ENCODE data around the gene GRIN1. TPM values are rescaled to one million over a fixed set of nuclear protein-coding genes. Genes with fewer than 3 reads are reported as not detected.
A peak's percentile ranks its signal among the peaks of the same experiment; 100 is the strongest.

GRIN1 gene
- total RNA-seq, 1 donor from 2014 or later = not detected

GRCh38 chr9:137199411-137200121 lies 60.6 kb downstream of the GRIN1 start:
- Histone ChIP-seq H3K4me3 (peak overlapping the region; percentile 83), H3K4me1 (peaks cover 91% of the 10 kb centered on the region), H3K36me3 (no peaks in the 10 kb centered on the region), H3K27me3 (ENCODE audit: low read depth) (no peaks in the 10 kb centered on the region), H3K9me3 (replicated peaks) (no peaks in the 10 kb centered on the region), H3K27ac (replicated peaks) (peak overlapping the region; percentile 92)
- intact Hi-C loops (cut with micrococcal nuclease) = no loop called here
- no peak for TF ChIP-seq CTCF (IDR thresholded peaks at IDR 0.05; ENCODE audit: borderline replicate concordance)
- DNase-seq = no peak

- Histone ChIP-seq H3K4me1 (peaks cover 89% of the 10 kb centered on the region), H3K27ac (replicated peaks) (peak within 1 kb of the TSS; percentile 98), H3K27me3 (ENCODE audit: low read depth) (no peaks in the 10 kb centered on the region), H3K36me3 (no peaks in the 10 kb centered on the region), H3K4me3 (peak within 1 kb of the TSS; percentile 83), H3K9me3 (replicated peaks) (no peaks in the 10 kb centered on the region)
- intact Hi-C loops (cut with micrococcal nuclease) = no loop called here
- DNase-seq = peak; percentile 100
- TF ChIP-seq CTCF (IDR thresholded peaks at IDR 0.05; ENCODE audit: borderline replicate concordance) = no peak
These were observed 61.6 kb downstream of the GRIN1 start, which contains the start of gene TPRN for GRCh38 chr9:137200311-137201204. Gene TPRN (minus strand): TSS chr9:137200741. CDS start chr9:137200711, 30 bp downstream.

GRCh38 chr9:137201205-137201868 lies 62.4 kb downstream of the GRIN1 start:
- Histone ChIP-seq H3K36me3 (no peaks in the 10 kb centered on the region), H3K4me3 (peak overlapping the region; percentile 83), H3K27ac (replicated peaks) (peak overlapping the region; percentile 98), H3K27me3 (ENCODE audit: low read depth) (no peaks in the 10 kb centered on the region), H3K4me1 (peaks cover 89% of the 10 kb centered on the region), H3K9me3 (replicated peaks) (no peaks in the 10 kb centered on the region)
- TF ChIP-seq CTCF (IDR thresholded peaks at IDR 0.05; ENCODE audit: borderline replicate concordance) = no peak
- DNase-seq = no peak
- intact Hi-C loops (cut with micrococcal nuclease) = no loop called here

GRCh38 chr9:137202966-137203365 lies 64.0 kb downstream of the GRIN1 start:
- no peak overlapping the region for H3K27ac ChIP-seq (replicated peaks)
- no peak for DNase-seq
- H3K27me3 ChIP-seq (ENCODE audit: low read depth) = no peaks in the 10 kb centered on the region
- intact Hi-C loops (cut with micrococcal nuclease) = no loop called here
- peak overlapping the region; percentile 91 for H3K4me3 ChIP-seq
- no peaks in the 10 kb centered on the region for H3K36me3 ChIP-seq
- TF ChIP-seq CTCF (IDR thresholded peaks at IDR 0.05; ENCODE audit: borderline replicate concordance) = no peak
- H3K4me1 ChIP-seq = peaks cover 80% of the 10 kb centered on the region
- no peaks in the 10 kb centered on the region for H3K9me3 ChIP-seq (replicated peaks)

- Histone ChIP-seq H3K4me1 (peaks cover 63% of the 10 kb centered on the region), H3K9me3 (replicated peaks) (no peaks in the 10 kb centered on the region), H3K27ac (replicated peaks) (peak overlapping the region; percentile 94), H3K4me3 (peak overlapping the region; percentile 91), H3K27me3 (ENCODE audit: low read depth) (no peaks in the 10 kb centered on the region), H3K36me3 (no peaks in the 10 kb centered on the region)
- no peak for DNase-seq
- no peak for TF ChIP-seq CTCF (IDR thresholded peaks at IDR 0.05; ENCODE audit: borderline replicate concordance)
- intact Hi-C loops (cut with micrococcal nuclease) = no loop called here
These were observed 65.8 kb downstream of the GRIN1 start for GRCh38 chr9:137204731-137205125.

Measured in left ventricle myocardium inferior (tissue), 1 donor.